OCI-LY3 (cell line): ENCODE data around the gene LRRC55.

Source experiments
- H2AFZ ChIP-seq: fragments of 200-600, 300-600 bp; shearing (Covaris generic); 2 replicates; pipeline ENCODE4 v1.6.0; 2014; ENCODE audit warnings: antibody characterized with exemption, low read depth, low read length
- H3K27ac ChIP-seq: fragments of 200-600, 300-600 bp; sonication (generic); 2 replicates; pipeline ENCODE4 v1.5.1; 2014; ENCODE audit warnings: mild to moderate bottlenecking, low read length, moderate library complexity, mixed read lengths
- H3K27me3 ChIP-seq: fragments of 200-600, 300-600 bp; sonication (generic); 2 replicates; pipeline ENCODE4 v1.6.1; 2014; ENCODE audit warnings: low read depth, low read length, mixed read lengths
- H3K36me3 ChIP-seq: fragments of 200-600, 300-600 bp; sonication (generic); replicated peaks from 2 replicates; pipeline ENCODE3; 2014; ENCODE audit warnings: low read depth, low read length, mixed read lengths
- H3K4me1 ChIP-seq: fragments of 300-600, 200-600 bp; sonication (generic); 2 replicates; pipeline ENCODE4 v1.6.1; 2014; ENCODE audit warnings: low read length, mixed read lengths
- H3K4me2 ChIP-seq: fragments of 200-600, 300-600 bp; sonication (generic); 2 replicates; pipeline ENCODE4 v1.6.1; 2014; ENCODE audit warnings: low read length, mixed read lengths
- H3K4me3 ChIP-seq: fragments of 300-600, 200-600 bp; sonication (generic); 2 replicates; pipeline ENCODE4 v1.5.1; 2014; ENCODE audit warnings: antibody characterized with exemption, mild to moderate bottlenecking, low read length, moderate library complexity
- H3K79me2 ChIP-seq: fragments of 300-600, 200-600 bp; shearing (Covaris generic); 2 replicates; pipeline ENCODE4 v1.6.1; 2014; ENCODE audit warnings: mild to moderate bottlenecking, low read length, mixed read lengths
- H3K9ac ChIP-seq: fragments of 300-600, 200-600 bp; shearing (Covaris generic); 2 replicates; pipeline ENCODE4 v1.6.0; 2014; ENCODE audit warnings: mild to moderate bottlenecking, low read length, moderate library complexity
- H3K9me3 ChIP-seq: fragments of 200-600, 300-600 bp; shearing (Covaris generic); 2 replicates; pipeline ENCODE4 v1.6.1; 2014; ENCODE audit warnings: low read length, mixed read lengths; ENCODE audit not compliant: insufficient read depth
- H4K20me1 ChIP-seq: fragments of 200-600, 300-600 bp; sonication (generic); 2 replicates; pipeline ENCODE4 v1.6.1; 2016; ENCODE audit warnings: low read length, mixed read lengths; ENCODE audit not compliant: insufficient read depth
- EZH2phosphoT487 ChIP-seq: fragments of 200-600 bp; shearing (Covaris generic); IDR thresholded peaks from 2 replicates; pipeline ENCODE4 v1.6.1; 2018; ENCODE audit warnings: antibody characterized with exemption, mixed run types, low read depth
- TF ChIP-seq, protein P1 (sequence below): fragments of 200-600, 300-600 bp; sonication (generic); IDR thresholded peaks from 2 replicates; pipeline ENCODE4 v1.5.1; 2014; ENCODE audit warnings: antibody characterized with exemption, low read length, low read depth

Gene LRRC55

DNA sequence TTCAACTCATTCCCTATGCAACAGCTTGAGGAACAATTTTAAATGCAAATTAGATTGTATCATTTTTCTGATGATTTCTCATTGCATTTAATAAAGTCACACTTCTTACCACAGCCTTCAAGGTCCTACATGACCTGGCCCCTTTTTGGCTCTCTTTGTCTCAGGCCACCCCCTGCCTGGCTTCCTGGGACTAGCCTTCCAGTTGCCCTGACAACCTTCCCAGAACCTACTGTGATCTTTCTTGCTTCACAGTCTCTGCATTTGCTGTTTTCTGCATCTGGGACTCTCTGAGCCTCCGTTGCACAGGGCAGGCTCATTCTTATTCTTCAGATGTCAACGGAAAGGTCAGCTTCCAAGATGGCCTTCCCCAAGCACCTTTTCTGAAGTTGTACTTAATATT lies 42.4 kb downstream of the LRRC55 start:
- Histone ChIP-seq H3K4me2 (no peak overlapping the region), H3K9ac (no peak overlapping the region), H3K4me1 (no peaks in the 10 kb centered on the region), H3K27ac (no peak overlapping the region), H4K20me1 (no peaks in the 10 kb centered on the region), H3K36me3 (no peaks in the 10 kb centered on the region), H3K9me3 (no peaks in the 10 kb centered on the region), H3K79me2 (no peaks in the 10 kb centered on the region), H3K4me3 (no peak overlapping the region), H3K27me3 (peaks cover 71% of the 10 kb centered on the region), H2AFZ (no peak overlapping the region)
- TF ChIP-seq EZH2phosphoT487 = no peak
- TF ChIP-seq, protein P1, sequence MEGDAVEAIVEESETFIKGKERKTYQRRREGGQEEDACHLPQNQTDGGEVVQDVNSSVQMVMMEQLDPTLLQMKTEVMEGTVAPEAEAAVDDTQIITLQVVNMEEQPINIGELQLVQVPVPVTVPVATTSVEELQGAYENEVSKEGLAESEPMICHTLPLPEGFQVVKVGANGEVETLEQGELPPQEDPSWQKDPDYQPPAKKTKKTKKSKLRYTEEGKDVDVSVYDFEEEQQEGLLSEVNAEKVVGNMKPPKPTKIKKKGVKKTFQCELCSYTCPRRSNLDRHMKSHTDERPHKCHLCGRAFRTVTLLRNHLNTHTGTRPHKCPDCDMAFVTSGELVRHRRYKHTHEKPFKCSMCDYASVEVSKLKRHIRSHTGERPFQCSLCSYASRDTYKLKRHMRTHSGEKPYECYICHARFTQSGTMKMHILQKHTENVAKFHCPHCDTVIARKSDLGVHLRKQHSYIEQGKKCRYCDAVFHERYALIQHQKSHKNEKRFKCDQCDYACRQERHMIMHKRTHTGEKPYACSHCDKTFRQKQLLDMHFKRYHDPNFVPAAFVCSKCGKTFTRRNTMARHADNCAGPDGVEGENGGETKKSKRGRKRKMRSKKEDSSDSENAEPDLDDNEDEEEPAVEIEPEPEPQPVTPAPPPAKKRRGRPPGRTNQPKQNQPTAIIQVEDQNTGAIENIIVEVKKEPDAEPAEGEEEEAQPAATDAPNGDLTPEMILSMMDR = no peak

DNA sequence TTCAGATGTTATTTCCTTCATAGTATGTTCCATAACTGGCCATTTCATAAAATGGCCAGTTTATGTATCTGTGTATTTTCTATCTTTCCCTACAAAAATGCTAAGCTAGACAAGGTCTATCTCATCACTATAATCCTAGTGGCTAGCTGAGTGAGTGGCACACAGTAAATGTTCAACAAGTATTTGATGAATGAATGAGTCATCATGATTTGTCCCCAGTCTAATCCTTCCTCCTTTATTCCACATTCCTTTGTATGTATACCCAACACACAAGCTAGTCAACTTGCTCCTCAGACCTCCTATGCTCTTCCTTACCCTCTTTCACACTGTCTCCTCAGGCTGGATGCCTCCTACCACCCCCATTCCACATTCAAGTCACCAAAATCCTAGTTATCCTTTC lies 42.8 kb downstream of the LRRC55 start:
- Histone ChIP-seq H3K27me3 (peaks cover 72% of the 10 kb centered on the region), H4K20me1 (no peaks in the 10 kb centered on the region), H3K27ac (no peak overlapping the region), H3K9me3 (no peaks in the 10 kb centered on the region), H3K4me3 (no peak overlapping the region), H3K4me2 (no peak overlapping the region), H2AFZ (no peak overlapping the region), H3K79me2 (no peaks in the 10 kb centered on the region), H3K4me1 (no peaks in the 10 kb centered on the region), H3K9ac (no peak overlapping the region), H3K36me3 (no peaks in the 10 kb centered on the region)
- TF ChIP-seq EZH2phosphoT487 = no peak
- TF ChIP-seq, protein P1 = no peak

DNA sequence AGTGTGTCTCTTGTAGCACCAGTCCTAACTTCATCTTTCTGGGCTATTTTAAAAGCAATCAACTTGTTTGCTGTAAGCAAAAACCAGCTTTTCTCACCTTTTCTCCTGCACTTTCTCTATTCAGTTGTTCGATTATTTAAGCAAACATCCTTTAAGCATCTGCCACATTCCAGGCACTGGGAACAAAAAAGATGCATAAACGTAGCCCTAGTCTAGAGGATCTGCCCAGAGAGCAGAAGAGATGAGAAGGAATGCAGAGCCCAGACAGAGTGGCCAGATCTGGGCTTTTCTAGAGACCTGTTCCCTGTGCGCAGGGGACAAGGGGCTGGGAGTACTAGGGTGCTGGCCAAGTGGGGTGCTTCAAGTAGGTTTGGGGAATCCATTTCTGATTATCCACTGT lies 46.8 kb downstream of the LRRC55 start:
- no peaks in the 10 kb centered on the region for H3K36me3 ChIP-seq
- no peaks in the 10 kb centered on the region for H3K79me2 ChIP-seq
- no peak for TF ChIP-seq EZH2phosphoT487
- TF ChIP-seq, protein P1 = no peak
- no peaks in the 10 kb centered on the region for H3K4me1 ChIP-seq
- H3K9ac ChIP-seq = no peak overlapping the region
- no peaks in the 10 kb centered on the region for H3K9me3 ChIP-seq
- no peak overlapping the region for H2AFZ ChIP-seq
- no peak overlapping the region for H3K4me2 ChIP-seq
- peaks cover 80% of the 10 kb centered on the region for H3K27me3 ChIP-seq
- H3K4me3 ChIP-seq = no peak overlapping the region
- H3K27ac ChIP-seq = no peak overlapping the region
- H4K20me1 ChIP-seq = no peaks in the 10 kb centered on the region

DNA sequence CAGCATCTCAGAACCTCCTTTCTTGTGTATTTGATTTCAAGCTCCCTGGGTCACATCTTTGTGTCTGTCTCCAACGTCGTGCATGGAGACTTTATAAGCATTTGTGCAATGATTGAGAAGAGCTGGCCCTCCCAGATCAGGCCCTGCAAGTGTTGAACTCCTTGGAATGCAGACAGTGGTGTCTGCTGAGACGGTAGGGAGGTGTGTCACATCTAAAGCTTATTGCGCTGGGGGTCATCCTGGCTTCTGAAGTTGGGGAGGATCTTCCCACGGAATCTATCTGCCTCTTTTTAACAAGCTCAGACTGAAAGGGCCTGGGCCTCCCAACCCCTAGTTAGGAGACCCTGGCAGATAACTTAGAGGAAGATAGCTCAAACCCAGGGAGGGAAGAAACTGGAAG lies 48.6 kb downstream of the LRRC55 start:
- Histone ChIP-seq H3K36me3 (no peaks in the 10 kb centered on the region), H3K79me2 (no peaks in the 10 kb centered on the region), H3K9me3 (no peaks in the 10 kb centered on the region), H3K27me3 (peaks cover 89% of the 10 kb centered on the region), H3K4me1 (no peaks in the 10 kb centered on the region), H2AFZ (no peak overlapping the region), H3K27ac (no peak overlapping the region), H3K4me3 (no peak overlapping the region), H3K4me2 (no peak overlapping the region), H4K20me1 (no peaks in the 10 kb centered on the region), H3K9ac (no peak overlapping the region)
- no peak for TF ChIP-seq EZH2phosphoT487
- TF ChIP-seq, protein P1 = no peak
